Measurements from ENCODE around the gene CMAS.
"Not testable (repeated sequence)": the region's sequence is repeated elsewhere in the genome, so short reads cannot be mapped to it uniquely, and the experiment has no call there.

The CMAS gene

GRCh38 chr12:22048351-22049041 is 2.5 kb downstream of the CMAS start:
- no peak for DNase-seq

GRCh38 chr12:22050078-22050477 is 4.1 kb downstream of the CMAS start:
- no peak for DNase-seq

- DNase-seq = no peak
Observed at GRCh38 chr12:22051114-22051698, 5.2 kb downstream of the CMAS start.

- DNase-seq = not testable (repeated sequence)
Observed at GRCh38 chr12:22052994-22053393, 7.0 kb downstream of the CMAS start.

GRCh38 chr12:22054155-22054554 is 8.1 kb downstream of the CMAS start:
- DNase-seq = no peak

- DNase-seq = no peak
Observed at GRCh38 chr12:22056607-22057006, 10.6 kb downstream of the CMAS start.

GRCh38 chr12:22059976-22060647 is 14.1 kb downstream of the CMAS start:
- peak; percentile 46 to 54 for DNase-seq

- no peak for DNase-seq
Observed at GRCh38 chr12:22064968-22065367, 18.9 kb downstream of the CMAS start.

- no peak for DNase-seq
Observed at GRCh38 chr12:22066310-22066709, 20.3 kb downstream of the CMAS start.

GRCh38 chr12:22069851-22070250 is 23.8 kb downstream of the CMAS start:
- DNase-seq = no peak

GRCh38 chr12:22082190-22082701 is 36.2 kb downstream of the CMAS start:
- no peak for DNase-seq

GRCh38 chr12:22083167-22083566 is 37.1 kb downstream of the CMAS start:
- DNase-seq = peak; percentile 39 to 46

- no peak for DNase-seq
Observed at GRCh38 chr12:22084852-22085251, 38.8 kb downstream of the CMAS start.

- DNase-seq = no peak
Observed at GRCh38 chr12:22088886-22089285, 42.9 kb downstream of the CMAS start.

- DNase-seq = no peak
Observed at GRCh38 chr12:22089486-22089885, 43.5 kb downstream of the CMAS start.

- DNase-seq = not testable (repeated sequence)
Observed at GRCh38 chr12:22099062-22099461, 53.0 kb downstream of the CMAS start.

GRCh38 chr12:22100958-22101748 is 55.1 kb downstream of the CMAS start:
- peak; percentile 59 to 67 for DNase-seq

- DNase-seq = no peak
Observed at GRCh38 chr12:22101749-22102243, 55.8 kb downstream of the CMAS start.

GRCh38 chr12:22103418-22103817 is 57.4 kb downstream of the CMAS start:
- no peak for DNase-seq

GRCh38 chr12:22105542-22105941 is 59.5 kb downstream of the CMAS start:
- no peak for DNase-seq

GRCh38 chr12:22110176-22110575 is 64.2 kb downstream of the CMAS start:
- no peak for DNase-seq

Data from AML-193 (cell line).